Neural cell (in vitro differentiated cells): ENCODE data around the gene ZC3H7A.

ENCODE experiments used
- CTCF ChIP-seq: fragments of 450-650 bp; IDR thresholded peaks from 2 replicates; pipeline ENCODE4 v1.5.1; 2014; ENCODE audit warnings: antibody characterized with exemption, mild to moderate bottlenecking, moderate library complexity; ENCODE audit not compliant: poor library complexity, severe bottlenecking
- EZH2 ChIP-seq: fragments of 200-600, 300-800 bp; shearing (Covaris generic), sonication (generic); IDR thresholded peaks from 2 replicates; pipeline ENCODE4 v1.6.1; 2014; ENCODE audit warnings: antibody characterized with exemption, low read length, borderline replicate concordance, mild to moderate bottlenecking; ENCODE audit not compliant: insufficient read depth, poor library complexity, severe bottlenecking
- MXI1 ChIP-seq: fragments of 450-650 bp; conservative IDR thresholded peaks from 2 replicates; pipeline ENCODE4 v1.6.1; 2014; ENCODE audit warnings: antibody characterized with exemption, mild to moderate bottlenecking; ENCODE audit not compliant: poor library complexity, severe bottlenecking
- POLR2AphosphoS5 ChIP-seq: IDR thresholded peaks from 2 replicates; pipeline ENCODE4 v1.6.1; 2012

DNA sequence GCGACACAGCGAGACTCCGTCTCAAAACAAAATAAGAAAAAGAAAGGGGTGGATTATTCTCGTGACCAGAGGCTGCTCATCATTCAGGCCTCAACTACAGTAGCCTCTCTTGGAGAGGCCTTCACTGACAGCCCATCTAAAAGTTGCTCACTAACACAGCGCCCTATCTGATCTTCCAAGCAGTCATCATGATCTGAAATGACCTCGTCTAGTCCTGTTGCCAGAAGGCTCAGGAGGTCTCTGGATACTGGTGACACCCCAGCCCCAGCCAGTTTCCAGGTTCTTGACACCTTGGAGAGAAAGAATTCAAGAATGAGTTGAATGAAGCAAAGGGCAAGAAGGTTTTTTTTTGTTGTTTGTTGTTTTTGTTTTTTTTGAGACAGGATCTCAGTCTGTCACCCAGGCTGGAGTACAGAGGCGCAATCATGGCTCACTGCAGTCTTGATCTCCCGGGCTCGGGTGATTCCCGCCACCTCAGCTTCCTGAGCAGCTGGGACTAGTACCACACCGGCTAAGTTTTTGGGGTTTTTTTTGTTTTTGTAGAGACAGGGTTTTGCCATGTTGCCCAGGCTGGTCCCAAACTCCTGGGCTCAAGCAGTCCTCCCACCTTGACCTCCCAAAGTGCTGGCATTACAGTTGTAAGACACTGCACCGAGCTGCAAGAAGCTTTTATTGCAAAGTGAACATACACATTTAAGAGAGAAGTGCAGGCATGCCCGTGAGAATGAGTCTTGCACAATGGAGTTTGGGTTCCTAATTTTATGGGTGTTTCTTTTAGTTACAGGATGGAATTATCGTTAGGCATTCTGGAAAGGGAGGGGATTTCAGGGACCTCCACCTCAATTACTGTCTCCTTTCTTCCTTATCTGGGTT lies 2.7 kb upstream of the ZC3H7A start:
- TF ChIP-seq CTCF (no peak), EZH2 (no peak), POLR2AphosphoS5 (no peak), MXI1 (no peak)
